ENCODE data around the gene QSOX2. TPM values are rescaled to one million over a fixed set of nuclear protein-coding genes. Genes with fewer than 3 reads are reported as not detected.

Gene QSOX2
- total RNA-seq, 3 donors from 2014 or later (not counting 1 experiment from before 2014, with no cell fraction given), result 10.8 to 16.7 (median 16.6) TPM

GRCh38 chr9:136225366-136225747, 20.3 kb downstream of the QSOX2 start:
- H3K4me3 Mint-ChIP-seq, result peak overlapping the region; percentile 48
- no peaks in the 10 kb centered on the region for H3K9me3 Mint-ChIP-seq
- H3K27ac Mint-ChIP-seq, result peak overlapping the region; percentile 47 to 78
- H3K9me3 ChIP-seq (ENCODE audit: control insufficient read depth, insufficient read depth, low read length), result no peaks in the 10 kb centered on the region
- intact Hi-C loops (cut with micrococcal nuclease), result no loop called here
- no peak overlapping the region for H3K4me3 ChIP-seq (ENCODE audit: low read length)
- peak; percentile 48 to 68 (median 63) for ATAC-seq
- no peaks in the 10 kb centered on the region for H3K27me3 ChIP-seq (ENCODE audit: control insufficient read depth, insufficient read depth, low read length)
- no peak for TF ChIP-seq CTCF (IDR thresholded peaks at IDR 0.05)
- peaks cover 13 to 16% of the 10 kb centered on the region in 2 donors for H3K4me1 Mint-ChIP-seq
- H3K27me3 Mint-ChIP-seq (ENCODE audit: low read depth in 2 of 2), result no peaks in the 10 kb centered on the region
- peak in 1 of 2 donors; percentile 60 for DNase-seq
- no peaks in the 10 kb centered on the region for H3K36me3 Mint-ChIP-seq
- WGBS (ENCODE audit: insufficient coverage), result 67% methylated on average over 19 of the region's 19 CpGs
- peaks cover 28% of the 10 kb centered on the region for H3K36me3 ChIP-seq (ENCODE audit: control insufficient read depth, insufficient read depth, low read length)
- H3K4me1 ChIP-seq (ENCODE audit: control insufficient read depth, insufficient read depth, low read length), result peaks cover 27% of the 10 kb centered on the region
- peak overlapping the region; percentile 87 for H3K27ac ChIP-seq (ENCODE audit: low read length)

- ATAC-seq (no peak), DNase-seq (no peak)
- H3K9me3 Mint-ChIP-seq, result no peaks in the 10 kb centered on the region
- no peaks in the 10 kb centered on the region for H3K27me3 Mint-ChIP-seq (ENCODE audit: low read depth in 2 of 2)
- no peaks in the 10 kb centered on the region for H3K36me3 Mint-ChIP-seq
- H3K4me3 Mint-ChIP-seq, result no peak overlapping the region
- Histone ChIP-seq H3K4me1 (ENCODE audit: control insufficient read depth, insufficient read depth, low read length) (peaks cover 27% of the 10 kb centered on the region), H3K9me3 (ENCODE audit: control insufficient read depth, insufficient read depth, low read length) (no peaks in the 10 kb centered on the region), H3K27me3 (ENCODE audit: control insufficient read depth, insufficient read depth, low read length) (no peaks in the 10 kb centered on the region), H3K4me3 (ENCODE audit: low read length) (no peak overlapping the region), H3K36me3 (ENCODE audit: control insufficient read depth, insufficient read depth, low read length) (peaks cover 31% of the 10 kb centered on the region), H3K27ac (ENCODE audit: low read length) (peak overlapping the region; percentile 87)
- TF ChIP-seq CTCF (IDR thresholded peaks at IDR 0.05), result no peak
- peaks cover 12 to 13% of the 10 kb centered on the region in 2 donors for H3K4me1 Mint-ChIP-seq
- WGBS (ENCODE audit: insufficient coverage), result 94% methylated on average over 29 of the region's 30 CpGs
- intact Hi-C loops (cut with micrococcal nuclease), result no loop called here
- no peak overlapping the region for H3K27ac Mint-ChIP-seq
These were observed 21.6 kb downstream of the QSOX2 start for GRCh38 chr9:136223871-136224640.

- H3K4me1 Mint-ChIP-seq, result peaks cover 10 to 13% of the 10 kb centered on the region in 2 donors
- intact Hi-C loops (cut with micrococcal nuclease), result no loop called here
- Histone ChIP-seq H3K27ac (ENCODE audit: low read length) (no peak overlapping the region), H3K27me3 (ENCODE audit: control insufficient read depth, insufficient read depth, low read length) (no peaks in the 10 kb centered on the region), H3K4me1 (ENCODE audit: control insufficient read depth, insufficient read depth, low read length) (peaks cover 27% of the 10 kb centered on the region), H3K9me3 (ENCODE audit: control insufficient read depth, insufficient read depth, low read length) (no peaks in the 10 kb centered on the region), H3K4me3 (ENCODE audit: low read length) (no peak overlapping the region), H3K36me3 (ENCODE audit: control insufficient read depth, insufficient read depth, low read length) (peaks cover 41% of the 10 kb centered on the region)
- WGBS (ENCODE audit: insufficient coverage), result 92% methylated on average over 13 of the region's 13 CpGs
- ATAC-seq (no peak), DNase-seq (no peak)
- no peaks in the 10 kb centered on the region for H3K36me3 Mint-ChIP-seq
- H3K4me3 Mint-ChIP-seq, result no peak overlapping the region
- H3K27me3 Mint-ChIP-seq (ENCODE audit: low read depth in 2 of 2), result no peaks in the 10 kb centered on the region
- H3K27ac Mint-ChIP-seq, result no peak overlapping the region
- no peaks in the 10 kb centered on the region for H3K9me3 Mint-ChIP-seq
- no peak for TF ChIP-seq CTCF (IDR thresholded peaks at IDR 0.05)
These were observed 22.7 kb downstream of the QSOX2 start for GRCh38 chr9:136222906-136223285.
